Left ventricle myocardium inferior (tissue), 1 donor: ENCODE results near the gene PET100. TPM values are rescaled to one million over a fixed set of nuclear protein-coding genes. Genes with fewer than 3 reads are reported as not detected.
A peak's percentile ranks its signal among the peaks of the same experiment; 100 is the strongest.

ENCODE experiments used
- DNase-seq: peaks from one replicate; pipeline ENCODE4 v3.0.0-alpha.2; 2020
- H3K27ac ChIP-seq: fragments of 200-600 bp; replicated peaks from 2 replicates; pipeline ENCODE4 v1.8.0; 2021
- H3K27me3 ChIP-seq: fragments of 200-600 bp; 2 replicates; pipeline ENCODE4 v1.8.0; 2021; ENCODE audit warnings: low read depth
- H3K36me3 ChIP-seq: fragments of 200-600 bp; 2 replicates; pipeline ENCODE4 v1.8.0; 2021
- H3K4me1 ChIP-seq: fragments of 200-600 bp; 2 replicates; pipeline ENCODE4 v1.8.0; 2021
- H3K4me3 ChIP-seq: fragments of 200-600 bp; 2 replicates; pipeline ENCODE4 v1.8.0; 2021; ENCODE audit warnings: mild to moderate bottlenecking, moderate library complexity
- H3K9me3 ChIP-seq: fragments of 200-600 bp; replicated peaks from 2 replicates; pipeline ENCODE4 v1.8.0; 2021
- intact Hi-C: fragments of 100-400 bp; cut with micrococcal nuclease; formaldehyde crosslinking; loops from one replicate; pipeline ENCODE4 v1.11.0; 2022
- total RNA-seq: library from RNA; stranded (reverse); fragmentation: NEBNext Ultra II Directional; extraction: Animal tissue kit (Norgen Biotek cat#: 25700); gene quantifications from one replicate; pipeline ENCODE4 v1.2.1, GENCODE V29; 2021
- TF ChIP-seq, protein P1 (sequence below): fragments of 200-600 bp; IDR thresholded peaks from 2 replicates; pipeline ENCODE4 v1.8.0; 2021; ENCODE audit warnings: antibody characterized with exemption, mild to moderate bottlenecking, borderline replicate concordance
- donor health status: DM: no; HTN: yes; CAD: no; lungs with severe emphysema.

The PET100 gene
- total RNA-seq, 1 donor from 2014 or later = 197 TPM

GRCh38 chr19:7632340-7633203 is 3.0 kb downstream of the PET100 start:
- peaks cover 60% of the 10 kb centered on the region for H3K4me1 ChIP-seq
- no peak for DNase-seq

DNA sequence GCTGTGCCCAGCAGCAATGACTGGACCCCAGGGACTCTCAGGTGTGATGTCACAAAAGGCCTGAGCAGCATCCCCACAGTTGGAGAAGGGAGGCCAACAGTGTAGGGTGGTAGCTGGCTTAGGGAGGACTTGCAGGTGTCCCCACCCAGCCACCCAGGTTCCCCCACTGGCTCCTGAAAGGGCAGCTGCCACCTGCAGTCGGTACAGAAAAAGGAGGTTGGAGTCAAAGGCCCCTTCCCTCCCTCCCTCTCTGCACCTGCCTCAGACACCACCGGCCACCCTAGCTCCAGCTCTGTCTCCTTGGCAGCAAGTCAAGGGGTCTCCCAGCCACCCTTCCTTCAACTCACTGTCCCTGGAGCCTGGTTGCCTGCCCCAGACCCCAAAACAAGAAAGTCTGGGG is 4.1 kb downstream of the PET100 start, which contains the start of gene PCP2:
Gene PCP2, minus strand, starts transcription at position 22 of the 400 bp plus-strand sequence. CDS start 262 bp downstream, outside the sequence.
- TF ChIP-seq, protein P1, sequence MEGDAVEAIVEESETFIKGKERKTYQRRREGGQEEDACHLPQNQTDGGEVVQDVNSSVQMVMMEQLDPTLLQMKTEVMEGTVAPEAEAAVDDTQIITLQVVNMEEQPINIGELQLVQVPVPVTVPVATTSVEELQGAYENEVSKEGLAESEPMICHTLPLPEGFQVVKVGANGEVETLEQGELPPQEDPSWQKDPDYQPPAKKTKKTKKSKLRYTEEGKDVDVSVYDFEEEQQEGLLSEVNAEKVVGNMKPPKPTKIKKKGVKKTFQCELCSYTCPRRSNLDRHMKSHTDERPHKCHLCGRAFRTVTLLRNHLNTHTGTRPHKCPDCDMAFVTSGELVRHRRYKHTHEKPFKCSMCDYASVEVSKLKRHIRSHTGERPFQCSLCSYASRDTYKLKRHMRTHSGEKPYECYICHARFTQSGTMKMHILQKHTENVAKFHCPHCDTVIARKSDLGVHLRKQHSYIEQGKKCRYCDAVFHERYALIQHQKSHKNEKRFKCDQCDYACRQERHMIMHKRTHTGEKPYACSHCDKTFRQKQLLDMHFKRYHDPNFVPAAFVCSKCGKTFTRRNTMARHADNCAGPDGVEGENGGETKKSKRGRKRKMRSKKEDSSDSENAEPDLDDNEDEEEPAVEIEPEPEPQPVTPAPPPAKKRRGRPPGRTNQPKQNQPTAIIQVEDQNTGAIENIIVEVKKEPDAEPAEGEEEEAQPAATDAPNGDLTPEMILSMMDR = no peak
- H3K4me1 ChIP-seq = peaks cover 49% of the 10 kb centered on the region
- intact Hi-C loops = no loop called here

More at GRCh38 chr19:7632340-7633203, 3.0 kb downstream of the PET100 start:
- intact Hi-C loops = no loop called here
- H3K4me3 ChIP-seq = no peak overlapping the region
- no peak overlapping the region for H3K27ac ChIP-seq
- H3K36me3 ChIP-seq = peaks cover 14% of the 10 kb centered on the region
- TF ChIP-seq, protein P1 = no peak
- H3K27me3 ChIP-seq = peaks cover 19% of the 10 kb centered on the region
- H3K9me3 ChIP-seq = no peaks in the 10 kb centered on the region

GRCh38 chr19:7635670-7636069 is 6.1 kb downstream of the PET100 start:
- peak overlapping the region; percentile 4 for H3K4me3 ChIP-seq
- H3K4me1 ChIP-seq = peaks cover 34% of the 10 kb centered on the region
- no peak for DNase-seq
- TF ChIP-seq, protein P1 = no peak
- H3K9me3 ChIP-seq = no peaks in the 10 kb centered on the region
- no peak overlapping the region for H3K27ac ChIP-seq
- intact Hi-C loops = no loop called here
- H3K36me3 ChIP-seq = peaks cover 14% of the 10 kb centered on the region
- H3K27me3 ChIP-seq = peaks cover 36% of the 10 kb centered on the region

More for the DNA sequence above, 4.1 kb downstream of the PET100 start, which contains the start of gene PCP2:
- Histone ChIP-seq H3K9me3 (no peaks in the 10 kb centered on the region), H3K36me3 (peaks cover 14% of the 10 kb centered on the region), H3K27me3 (peaks cover 30% of the 10 kb centered on the region), H3K27ac (no peak within 1 kb of the TSS), H3K4me3 (no peak within 1 kb of the TSS)
- no peak for DNase-seq

DNA sequence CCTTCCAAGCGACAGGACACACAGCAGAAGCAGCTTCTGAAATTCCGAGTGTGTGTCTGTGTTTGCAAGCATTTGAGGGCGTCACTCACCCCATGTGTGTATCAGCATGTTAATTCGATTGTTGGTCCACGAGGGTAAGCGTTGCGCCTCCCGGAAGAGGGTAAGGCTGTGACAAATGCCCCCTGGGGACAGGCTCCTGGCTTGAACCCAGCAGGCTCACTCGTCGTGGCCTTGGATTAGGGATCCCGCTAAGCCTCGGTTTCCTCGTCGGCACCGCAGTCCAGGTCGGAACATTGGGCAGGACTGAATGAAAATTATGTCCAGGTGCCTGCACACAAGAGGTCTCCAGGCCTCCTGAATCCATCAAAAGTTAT is 6.7 kb downstream of the PET100 start:
- peaks cover 14% of the 10 kb centered on the region for H3K36me3 ChIP-seq
- H3K27me3 ChIP-seq = peaks cover 36% of the 10 kb centered on the region
- TF ChIP-seq, protein P1 = no peak
- peaks cover 27% of the 10 kb centered on the region for H3K4me1 ChIP-seq
- no peak overlapping the region for H3K27ac ChIP-seq
- intact Hi-C loops = no loop called here
- H3K4me3 ChIP-seq = peak overlapping the region; percentile 56
- no peak for DNase-seq
- no peaks in the 10 kb centered on the region for H3K9me3 ChIP-seq

DNA sequence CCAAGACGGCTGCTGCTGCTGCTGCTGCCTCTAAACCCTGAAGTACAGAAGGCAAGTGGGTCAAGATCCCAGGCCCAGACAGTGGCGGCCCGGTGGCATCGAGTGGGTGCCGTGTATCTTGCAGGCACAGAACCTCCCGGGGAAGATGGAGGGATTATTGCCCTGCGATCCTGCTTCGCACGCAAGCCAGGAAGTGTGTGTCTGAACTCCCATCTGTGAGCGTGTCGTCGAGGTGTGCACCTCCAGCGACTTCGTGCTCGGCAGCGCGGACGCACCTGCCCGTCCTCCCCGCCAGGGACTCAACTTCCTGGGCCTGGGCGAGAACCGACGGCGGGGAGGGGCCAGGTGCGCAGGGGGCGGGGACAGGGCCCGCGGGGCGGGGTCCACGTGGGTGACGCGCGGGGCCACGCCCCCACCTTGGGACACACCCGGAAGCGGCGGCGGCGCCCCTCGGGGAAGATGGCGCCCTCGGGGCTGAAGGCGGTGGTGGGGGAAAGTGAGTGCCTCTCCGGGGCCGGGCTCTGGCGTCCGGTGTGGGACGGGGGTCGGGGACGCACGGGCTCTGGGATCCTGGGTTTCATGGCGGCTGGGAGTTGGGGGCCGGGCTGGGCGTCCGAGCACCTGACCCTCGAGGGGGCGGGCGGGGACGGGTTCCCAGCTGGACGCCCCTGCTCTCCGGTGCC is 7.2 kb downstream of the PET100 start, which contains the start of gene STXBP2:
Gene STXBP2, plus strand, starts transcription at position 420 of the 683 bp plus-strand sequence. Its CDS starts 40 bp downstream, at position 460.
- H3K27ac ChIP-seq = peak within 1 kb of the TSS; percentile 52
- H3K4me1 ChIP-seq = peaks cover 27% of the 10 kb centered on the region
- peak within 1 kb of the TSS; percentile 56 for H3K4me3 ChIP-seq
- H3K9me3 ChIP-seq = no peaks in the 10 kb centered on the region
- H3K27me3 ChIP-seq = peaks cover 36% of the 10 kb centered on the region
- peaks cover 11% of the 10 kb centered on the region for H3K36me3 ChIP-seq
- intact Hi-C loops = no loop called here
- TF ChIP-seq, protein P1 = no peak
- DNase-seq = peak; percentile 58
